Testis (tissue), 3 donors: Measurements from ENCODE around the gene RFX8. TPM values are rescaled to one million over a fixed set of nuclear protein-coding genes. Genes with fewer than 3 reads are reported as not detected.

ENCODE experiments used
- DNase-seq: peaks from one replicate; pipeline ENCODE4 v3.0.0-alpha.2; 2019
- H3K27ac ChIP-seq, 2 donors: fragments of 200-600 bp; sonication (generic); one replicate each; pipeline ENCODE4 v1.5.1; 2019
- H3K27me3 ChIP-seq: fragments of 200-600 bp; sonication (generic); one replicate; pipeline ENCODE4 v1.5.1; 2019
- H3K36me3 ChIP-seq: fragments of 200-600 bp; sonication (generic); one replicate; pipeline ENCODE4 v1.5.1; 2017; ENCODE audit warnings: low read depth; ENCODE audit errors: missing control alignments
- H3K4me1 ChIP-seq: fragments of 200-600 bp; sonication (generic); one replicate; pipeline ENCODE4 v1.5.1; 2019
- H3K4me3 ChIP-seq, 2 donors: fragments of 200-600 bp; sonication (generic); one replicate each; pipeline ENCODE4 v1.5.1; 2017 to 2019
- H3K9me3 ChIP-seq: fragments of 200-600 bp; sonication (generic); one replicate; pipeline ENCODE4 v1.5.1; 2017
- CTCF ChIP-seq, 3 experiments: fragments of 450-650 bp in 2 of 3; fragments of 200-600 bp in 1 of 3; sonication (generic) in 1 of 3; IDR thresholded peaks; one replicate each; pipeline ENCODE4 v1.5.1; 2016 to 2019; ENCODE audit warnings: antibody characterized with exemption in 3 of 3, mild to moderate bottlenecking in 2 of 3, moderate library complexity in 1 of 3
- POLR2A ChIP-seq: fragments of 450-650 bp; IDR thresholded peaks from one replicate; pipeline ENCODE4 v1.6.1; 2017; ENCODE audit warnings: antibody characterized with exemption, mild to moderate bottlenecking, moderate library complexity
- WGBS, 2 donors: methylation state at CpG; one replicate each; pipeline ENCODE4 v1.1.5; 2018; 5-methylcytosine and 5-hydroxymethylcytosine counted together
- intact Hi-C: fragments of 100-400 bp; cut with DNase I; formaldehyde crosslinking; loops from one replicate; pipeline ENCODE4 v1.15.1; 2023; ENCODE audit warnings: low total_unique reads
- polyA plus RNA-seq: library from polyadenylated mRNA; stranded (reverse); fragments of 350-450 nt; fragmentation: Illumina TruSeq; extraction: RNeasy Lipid Tissue Mini Kit (QIAGEN cat#74804); gene quantifications from one replicate; pipeline ENCODE4 v1.2.3, GENCODE V29; 2014; ENCODE audit warnings: low read depth, low replicate concordance; ENCODE audit not compliant: insufficient read depth
- total RNA-seq, 2 donors: library from RNA; depleted of rRNA; stranded (reverse); fragments of >200 nt; gene quantifications; one replicate each; pipeline ENCODE4 v1.2.3, GENCODE V29; 2016

The RFX8 gene
- total and polyA plus RNA-seq, 3 donors from 2014 or later, result 1.8 to 4.0 (median 2.7) TPM

GRCh38 chr2:101502095-101502494, 27.2 kb upstream of the RFX8 start:
- TF ChIP-seq POLR2A, result no peak
- TF ChIP-seq CTCF (IDR thresholded peaks at IDR 0.05), result no peak
- Histone ChIP-seq H3K9me3 (no peaks in the 10 kb centered on the region), H3K27ac (no peak overlapping the region), H3K27me3 (no peaks in the 10 kb centered on the region), H3K4me1 (no peaks in the 10 kb centered on the region), H3K4me3 (no peak overlapping the region), H3K36me3 (no peaks in the 10 kb centered on the region)
- WGBS, 2 donors, result 85 to 92% methylated on average over 5 of the region's 5 CpGs
- intact Hi-C loops, result no loop called here
- DNase-seq, result no peak

DNA sequence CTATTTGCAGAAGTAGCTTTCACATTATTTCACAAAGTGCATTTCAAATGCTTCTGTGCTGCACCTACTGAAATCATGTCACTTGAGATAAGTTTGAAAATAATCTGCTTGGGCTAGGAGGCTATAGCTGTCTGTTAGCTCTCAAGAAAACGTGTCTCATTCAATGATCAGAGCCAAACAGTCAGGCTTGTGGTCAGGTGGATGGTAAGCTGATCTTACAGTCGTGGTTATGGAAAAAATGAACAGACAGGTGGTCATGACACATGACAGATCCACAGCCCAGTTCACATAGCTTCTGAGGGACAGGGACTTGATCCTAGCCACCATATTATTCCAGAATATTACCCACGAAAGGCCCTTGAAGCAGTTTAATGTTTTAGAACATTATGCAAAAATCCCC, 26.5 kb upstream of the RFX8 start:
- Histone ChIP-seq H3K27me3 (no peaks in the 10 kb centered on the region), H3K36me3 (no peaks in the 10 kb centered on the region), H3K9me3 (no peaks in the 10 kb centered on the region), H3K4me3 (no peak overlapping the region), H3K27ac (no peak overlapping the region), H3K4me1 (no peaks in the 10 kb centered on the region)
- intact Hi-C loops, result no loop called here
- 68 to 77% methylated on average over 3 of the region's 3 CpGs for WGBS, 2 donors
- TF ChIP-seq CTCF (IDR thresholded peaks at IDR 0.05) (no peak), POLR2A (no peak)
- DNase-seq, result no peak

DNA sequence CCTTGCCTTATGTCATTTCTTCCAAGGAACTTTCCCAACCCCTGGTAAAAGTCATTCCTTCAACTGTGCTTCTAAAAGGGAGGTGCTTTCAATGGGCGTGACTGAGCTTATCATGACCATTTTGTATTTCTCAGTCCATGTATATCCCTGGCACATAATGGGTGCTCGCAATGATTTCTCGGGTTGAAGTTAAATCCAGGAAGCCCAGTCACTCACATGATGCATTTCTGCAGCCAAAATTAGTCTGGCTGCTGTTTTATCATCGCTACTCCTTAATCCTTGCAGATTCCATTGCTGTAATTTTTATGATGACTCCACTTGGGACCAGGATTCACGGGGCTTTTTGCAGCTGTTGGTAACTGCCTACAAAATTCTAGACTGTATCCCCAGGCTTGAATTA, 25.9 kb upstream of the RFX8 start:
- intact Hi-C loops, result no loop called here
- WGBS, 2 donors, result 45 to 52% methylated on average over 5 of the region's 5 CpGs
- no peak overlapping the region for H3K27ac ChIP-seq
- H3K36me3 ChIP-seq, result no peaks in the 10 kb centered on the region
- TF ChIP-seq CTCF (IDR thresholded peaks at IDR 0.05), result no peak
- no peak for TF ChIP-seq POLR2A
- H3K4me1 ChIP-seq, result no peaks in the 10 kb centered on the region
- DNase-seq, result no peak
- no peak overlapping the region for H3K4me3 ChIP-seq
- H3K9me3 ChIP-seq, result no peaks in the 10 kb centered on the region
- no peaks in the 10 kb centered on the region for H3K27me3 ChIP-seq

- no peak overlapping the region for H3K4me3 ChIP-seq
- no peak for TF ChIP-seq POLR2A
- H3K27me3 ChIP-seq, result no peaks in the 10 kb centered on the region
- no peaks in the 10 kb centered on the region for H3K4me1 ChIP-seq
- no peak overlapping the region for H3K27ac ChIP-seq
- intact Hi-C loops, result no loop called here
- DNase-seq, result no peak
- 32 to 57% methylated on average over 2 of the region's 2 CpGs for WGBS, 2 donors
- no peaks in the 10 kb centered on the region for H3K9me3 ChIP-seq
- no peaks in the 10 kb centered on the region for H3K36me3 ChIP-seq
Measured at GRCh38 chr2:101500180-101500579, 25.3 kb upstream of the RFX8 start.

GRCh38 chr2:101496279-101496678, 21.4 kb upstream of the RFX8 start:
- no peak for DNase-seq
- Histone ChIP-seq H3K36me3 (no peaks in the 10 kb centered on the region), H3K4me3 (no peak overlapping the region), H3K27ac (no peak overlapping the region), H3K4me1 (no peaks in the 10 kb centered on the region), H3K9me3 (no peaks in the 10 kb centered on the region), H3K27me3 (no peaks in the 10 kb centered on the region)
- 85 to 92% methylated on average over 4 of the region's 4 CpGs for WGBS, 2 donors
- intact Hi-C loops, result no loop called here
- TF ChIP-seq CTCF (IDR thresholded peaks at IDR 0.05) (no peak), POLR2A (no peak)
